Ovary (tissue), 3 donors: Measurements from ENCODE around the gene ADCY5.
A peak's percentile ranks its signal among the peaks of the same experiment; 100 is the strongest.

Experiments
- CTCF ChIP-seq, 3 donors: fragments of 450-650 bp in 2 of 3; fragments of 200-600 bp in 1 of 3; IDR thresholded peaks; one replicate each; pipeline versions ENCODE4 v1.5.1 to v1.8.0; 2016 to 2022; ENCODE audit warnings: antibody characterized with exemption in 3 of 3, mild to moderate bottlenecking in 1 of 3
- POLR2A ChIP-seq: fragments of 450-650 bp; IDR thresholded peaks from one replicate; pipeline ENCODE4 v1.6.1; 2017; ENCODE audit warnings: antibody characterized with exemption, mild to moderate bottlenecking, moderate library complexity
- donor health status: DM: no; HTN: no; CAD: no.

GRCh38 chr3:123489400-123490004, 40.6 kb upstream of the ADCY5 start:
- TF ChIP-seq POLR2A = no peak
- peak; percentile 88 to 93 (median 93) for TF ChIP-seq CTCF (IDR thresholded peaks at IDR 0.05)
